Ovary (tissue), 9 donors: ENCODE measurements around the gene HIRA. TPM values are rescaled to one million over a fixed set of nuclear protein-coding genes. Genes with fewer than 3 reads are reported as not detected.
"Not testable (repeated sequence)": the region's sequence is repeated elsewhere in the genome, so short reads cannot be mapped to it uniquely, and the experiment has no call there.

Experiments
- DNase-seq, 5 donors: peaks; one replicate each; pipeline ENCODE4 v3.0.0-alpha.2; 2019 to 2020
- H3K27ac ChIP-seq, 2 donors: fragments of 200-600 bp; one replicate each; pipeline versions ENCODE4 v1.5.1 to v1.8.0; 2019 to 2022
- H3K27me3 ChIP-seq: fragments of 200-600 bp; one replicate; pipeline ENCODE4 v1.8.0; 2022
- H3K36me3 ChIP-seq: fragments of 200-600 bp; sonication (generic); one replicate; pipeline ENCODE4 v1.5.1; 2019
- H3K4me1 ChIP-seq: one replicate; pipeline ENCODE4 v1.8.1; 2013; ENCODE audit warnings: mild to moderate bottlenecking, moderate library complexity; ENCODE audit not compliant: insufficient read depth
- H3K4me3 ChIP-seq: fragments of 200-600 bp; sonication (generic); one replicate; pipeline ENCODE4 v1.5.1; 2017
- H3K9me3 ChIP-seq, 2 donors: fragments of 200-600 bp in 1 of 2; sonication (generic) in 1 of 2; one replicate each; pipeline versions ENCODE4 v1.5.1 to v1.8.1; 2013 to 2019; ENCODE audit warnings: mild to moderate bottlenecking in 1 of 2, moderate library complexity in 1 of 2
- CTCF ChIP-seq, 3 donors: fragments of 450-650 bp in 2 of 3; fragments of 200-600 bp in 1 of 3; IDR thresholded peaks; one replicate each; pipeline versions ENCODE4 v1.5.1 to v1.8.0; 2016 to 2022; ENCODE audit warnings: antibody characterized with exemption in 3 of 3, mild to moderate bottlenecking in 1 of 3
- EP300 ChIP-seq: sonication (generic); formaldehyde crosslinking; IDR thresholded peaks from one replicate; pipeline ENCODE4 v1.6.1; 2017; ENCODE audit warnings: antibody characterized with exemption
- POLR2A ChIP-seq: fragments of 450-650 bp; IDR thresholded peaks from one replicate; pipeline ENCODE4 v1.6.1; 2017; ENCODE audit warnings: antibody characterized with exemption, mild to moderate bottlenecking, moderate library complexity
- WGBS, 3 donors: extraction: QIAGEN DNeasy Blood & Tissue Kit in 1 of 3; methylation state at CpG; one replicate each; pipeline versions ENCODE4 v1.1.5 to v1.1.7; 2013 to 2017; 5-methylcytosine and 5-hydroxymethylcytosine counted together
- intact Hi-C, 4 donors: fragments of 100-400 bp; cut with DNase I; formaldehyde crosslinking; loops; one replicate each; pipeline versions ENCODE4 v1.11.0 to v1.15.1; 2022 to 2023
- polyA plus RNA-seq, 2 donors: library from polyadenylated mRNA; stranded (reverse); fragments of 200-250 nt in 1 of 2; fragments of 350-450 nt in 1 of 2; fragmentation: Illumina TruSeq in 1 of 2; extraction: RNeasy Lipid Tissue Mini Kit (QIAGEN cat#74804) in 1 of 2; gene quantifications; one replicate each; pipeline ENCODE4 v1.2.3, GENCODE V29; 2013 to 2014
- total RNA-seq, 7 donors: library from RNA; depleted of rRNA in 2 of 7; stranded (reverse); fragments of >200 nt in 2 of 7; fragmentation: NEBNext Ultra II Directional in 3 of 7; extraction: Animal tissue kit (Norgen Biotek cat#: 25700) in 3 of 7; gene quantifications; one replicate each; pipeline versions ENCODE4 v1.1.0 to v1.2.4, GENCODE V29; 2016 to 2023
- donor health status: DM: no; HTN: no; CAD: no; lungs with moderate emphysema.
- donor health status: DM: no; HTN: no; CAD: no.
- donor health status: Bipolar disorder and iron deficiency.
- donor health status: DM: yes; HTN: yes; CAD: no.
- donor health status: DM: no; HTN: no; CAD: no.
- donor health status: DM: yes; HTN: yes; CAD: no.

The HIRA gene
- total and polyA plus RNA-seq, 9 donors: 7.2 to 31.6 (median 19.8) TPM

GRCh38 chr22:19331975-19332374 is 99.6 kb downstream of the HIRA start:
- 95 to 97% (median 96%) methylated on average over 5 of the region's 5 CpGs for WGBS, 3 donors
- Histone ChIP-seq H3K27ac (no peak overlapping the region), H3K27me3 (no peaks in the 10 kb centered on the region), H3K9me3 (peaks cover 0 to 9% of the 10 kb centered on the region in 2 donors), H3K4me3 (no peak overlapping the region), H3K4me1 (no peaks in the 10 kb centered on the region), H3K36me3 (peaks cover 2% of the 10 kb centered on the region)
- DNase-seq: no peak
- TF ChIP-seq EP300: no peak
- no peak for TF ChIP-seq POLR2A
- TF ChIP-seq CTCF (IDR thresholded peaks at IDR 0.05): no peak
- intact Hi-C loops: no loop called here

GRCh38 chr22:19331474-19331873 is 100.1 kb downstream of the HIRA start:
- no peak for TF ChIP-seq EP300
- TF ChIP-seq CTCF (IDR thresholded peaks at IDR 0.05): no peak
- no peak for TF ChIP-seq POLR2A
- WGBS, 3 donors: 96 to 97% (median 97%) methylated on average over 7 of the region's 7 CpGs
- intact Hi-C loops: no loop called here
- Histone ChIP-seq H3K9me3 (peaks cover 0 to 5% of the 10 kb centered on the region in 2 donors), H3K27me3 (no peaks in the 10 kb centered on the region), H3K4me1 (no peaks in the 10 kb centered on the region), H3K36me3 (peaks cover 2% of the 10 kb centered on the region), H3K27ac (no peak overlapping the region), H3K4me3 (no peak overlapping the region)
- DNase-seq: no peak

GRCh38 chr22:19330865-19331418 is 100.6 kb downstream of the HIRA start:
- no peaks in the 10 kb centered on the region for H3K4me1 ChIP-seq
- 96 to 97% (median 96%) methylated on average over 13 of the region's 13 CpGs for WGBS, 3 donors
- H3K27me3 ChIP-seq: no peaks in the 10 kb centered on the region
- TF ChIP-seq EP300 (no peak), CTCF (IDR thresholded peaks at IDR 0.05) (no peak), POLR2A (no peak)
- H3K4me3 ChIP-seq: no peak overlapping the region
- no peaks in the 10 kb centered on the region for H3K9me3 ChIP-seq
- H3K36me3 ChIP-seq: peaks cover 2% of the 10 kb centered on the region
- intact Hi-C loops: no loop called here
- DNase-seq: no peak
- H3K27ac ChIP-seq: no peak overlapping the region

DNA sequence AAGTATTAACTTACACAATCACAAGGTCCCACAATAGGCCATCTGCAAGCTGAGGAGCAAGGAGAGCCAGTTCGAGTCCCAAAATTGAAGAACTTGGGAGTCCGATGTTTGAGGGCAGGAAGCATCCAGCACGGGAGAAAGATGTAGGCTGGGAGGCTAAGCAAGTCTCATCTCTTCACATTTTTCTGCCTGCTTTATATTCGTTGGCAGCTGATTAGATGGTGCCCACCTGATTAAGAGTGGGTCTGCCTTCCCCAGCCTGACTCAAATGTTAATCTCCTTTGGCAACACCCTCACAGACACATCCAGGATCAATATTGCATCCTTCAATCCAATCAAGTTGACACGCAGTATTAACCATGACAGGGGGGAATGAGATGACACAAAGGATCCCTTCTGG is 101.3 kb downstream of the HIRA start:
- H3K27me3 ChIP-seq, H3K9me3 ChIP-seq, DNase-seq, H3K4me3 ChIP-seq, H3K36me3 ChIP-seq, intact Hi-C loops, H3K27ac ChIP-seq, H3K4me1 ChIP-seq: not testable (repeated sequence)
- WGBS, 3 donors: 81 to 97% (median 96%) methylated on average over 5 of the region's 5 CpGs

DNA sequence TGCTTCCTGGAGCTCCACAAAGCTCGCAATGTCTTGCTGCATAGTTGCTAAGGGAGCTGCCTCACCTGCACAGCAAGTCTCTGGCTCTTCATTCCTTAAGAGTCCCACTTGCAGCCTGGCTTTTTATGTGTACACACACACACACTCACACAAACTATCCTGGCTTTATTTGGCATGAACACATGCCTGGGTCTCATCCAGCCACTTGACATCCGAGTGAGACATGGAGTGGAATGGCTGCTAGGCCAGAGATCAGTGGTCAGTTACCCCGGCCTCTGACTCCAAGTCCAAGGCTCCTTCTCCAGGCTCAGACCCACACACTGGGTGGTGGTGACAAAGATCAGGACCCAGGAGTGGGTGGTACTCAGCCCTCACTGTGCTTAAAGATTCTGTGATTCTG is 102.1 kb downstream of the HIRA start:
- TF ChIP-seq EP300 (no peak), POLR2A (no peak), CTCF (IDR thresholded peaks at IDR 0.05) (no peak)
- 94 to 99% (median 96%) methylated on average over 3 of the region's 3 CpGs for WGBS, 3 donors
- Histone ChIP-seq H3K27ac (no peak overlapping the region), H3K9me3 (no peaks in the 10 kb centered on the region), H3K4me3 (no peak overlapping the region), H3K27me3 (no peaks in the 10 kb centered on the region), H3K36me3 (peaks cover 2% of the 10 kb centered on the region), H3K4me1 (no peaks in the 10 kb centered on the region)
- no peak for DNase-seq
- intact Hi-C loops: no loop called here
